Colonic mucosa (tissue), 4 donors: ENCODE measurements around the gene WDR38. TPM values are rescaled to one million over a fixed set of nuclear protein-coding genes. Genes with fewer than 3 reads are reported as not detected.
A peak's percentile ranks its signal among the peaks of the same experiment; 100 is the strongest.

ENCODE experiments used
- DNase-seq: peaks from one replicate; pipeline ENCODE4 v3.0.0-alpha.2; 2020
- H3K27ac ChIP-seq: fragments of 200-600 bp; one replicate; pipeline ENCODE4 v1.8.0; 2021
- H3K27me3 ChIP-seq: fragments of 200-600 bp; one replicate; pipeline ENCODE4 v1.8.0; 2021
- H3K36me3 ChIP-seq: fragments of 200-600 bp; one replicate; pipeline ENCODE4 v1.8.0; 2021
- H3K4me1 ChIP-seq: fragments of 200-600 bp; one replicate; pipeline ENCODE4 v1.8.0; 2021; ENCODE audit warnings: mild to moderate bottlenecking
- H3K4me3 ChIP-seq: fragments of 200-600 bp; one replicate; pipeline ENCODE4 v1.8.0; 2021
- H3K9ac ChIP-seq, 2 donors: one replicate each; pipeline ENCODE4 v1.7.0; 2013; ENCODE audit warnings: control low read depth in 2 of 2, low read depth in 2 of 2, low read length in 2 of 2
- H3K9me3 ChIP-seq: fragments of 200-600 bp; one replicate; pipeline ENCODE4 v1.8.0; 2021
- intact Hi-C: fragments of 100-400 bp; cut with DNase I; formaldehyde crosslinking; loops from one replicate; pipeline ENCODE4 v1.14.1; 2022
- total RNA-seq, 2 donors: library from RNA; stranded (reverse); fragmentation: NEBNext Ultra II Directional in 1 of 2; extraction: Animal tissue kit (Norgen Biotek cat#: 25700) in 1 of 2; gene quantifications; one replicate each; pipeline ENCODE4 v1.2.1, GENCODE V29; 2021
- TF ChIP-seq, protein P1 (sequence below): fragments of 200-600 bp; IDR thresholded peaks from one replicate; pipeline ENCODE4 v1.8.0; 2022; ENCODE audit warnings: antibody characterized with exemption, mild to moderate bottlenecking
- donor health status: healthy.
- donor health status: DM: no; HTN: no; CAD: no.
- donor health status: DM: no; HTN: no; CAD: no.

Gene WDR38
- total RNA-seq, 2 donors from 2014 or later, result not detected

DNA sequence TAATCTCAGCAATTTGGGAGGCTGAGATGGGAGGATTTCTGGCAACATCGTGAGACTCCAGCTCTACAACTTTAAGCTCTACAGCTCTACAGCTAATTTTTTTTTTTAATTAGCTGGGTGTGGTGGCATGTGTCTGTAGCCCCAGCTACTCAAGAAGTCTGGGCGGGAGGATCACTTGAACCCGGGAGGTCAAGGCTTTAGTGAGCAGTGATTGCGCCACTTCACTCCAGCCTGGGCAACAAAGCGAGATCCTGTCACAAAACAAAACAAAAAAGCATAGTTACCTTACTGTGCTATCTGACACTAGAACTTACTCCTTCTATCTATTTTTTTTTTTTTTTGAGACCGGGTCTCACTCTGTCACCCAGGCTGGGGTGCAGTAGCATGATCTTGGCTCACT is 6.3 kb upstream of the WDR38 start:
- no peak for DNase-seq
- Histone ChIP-seq H3K9me3 (no peaks in the 10 kb centered on the region), H3K27ac (no peak overlapping the region), H3K4me1 (no peaks in the 10 kb centered on the region), H3K9ac (no peak overlapping the region), H3K27me3 (no peaks in the 10 kb centered on the region), H3K36me3 (no peaks in the 10 kb centered on the region), H3K4me3 (no peak overlapping the region)
- intact Hi-C loops, result no loop called here
- TF ChIP-seq, protein P1, sequence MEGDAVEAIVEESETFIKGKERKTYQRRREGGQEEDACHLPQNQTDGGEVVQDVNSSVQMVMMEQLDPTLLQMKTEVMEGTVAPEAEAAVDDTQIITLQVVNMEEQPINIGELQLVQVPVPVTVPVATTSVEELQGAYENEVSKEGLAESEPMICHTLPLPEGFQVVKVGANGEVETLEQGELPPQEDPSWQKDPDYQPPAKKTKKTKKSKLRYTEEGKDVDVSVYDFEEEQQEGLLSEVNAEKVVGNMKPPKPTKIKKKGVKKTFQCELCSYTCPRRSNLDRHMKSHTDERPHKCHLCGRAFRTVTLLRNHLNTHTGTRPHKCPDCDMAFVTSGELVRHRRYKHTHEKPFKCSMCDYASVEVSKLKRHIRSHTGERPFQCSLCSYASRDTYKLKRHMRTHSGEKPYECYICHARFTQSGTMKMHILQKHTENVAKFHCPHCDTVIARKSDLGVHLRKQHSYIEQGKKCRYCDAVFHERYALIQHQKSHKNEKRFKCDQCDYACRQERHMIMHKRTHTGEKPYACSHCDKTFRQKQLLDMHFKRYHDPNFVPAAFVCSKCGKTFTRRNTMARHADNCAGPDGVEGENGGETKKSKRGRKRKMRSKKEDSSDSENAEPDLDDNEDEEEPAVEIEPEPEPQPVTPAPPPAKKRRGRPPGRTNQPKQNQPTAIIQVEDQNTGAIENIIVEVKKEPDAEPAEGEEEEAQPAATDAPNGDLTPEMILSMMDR, result no peak

DNA sequence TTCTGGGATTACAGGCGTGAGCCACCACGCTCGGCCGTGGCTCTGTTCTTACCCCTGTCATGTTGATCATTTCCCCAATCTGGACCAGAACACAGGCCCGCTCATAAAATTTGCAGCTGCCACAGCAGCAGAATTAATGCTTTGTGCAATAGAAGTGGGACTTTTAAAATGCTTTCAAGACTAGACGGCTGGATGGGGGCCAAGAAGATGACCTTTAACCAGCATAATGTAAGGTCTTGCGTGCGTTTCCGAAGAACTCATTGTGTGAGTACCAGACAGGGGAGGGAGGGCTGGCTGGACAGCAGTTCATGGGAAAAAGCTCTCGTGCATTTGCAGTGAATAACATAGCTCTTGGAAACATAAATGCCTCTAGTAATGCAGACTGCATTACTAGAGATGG is 3.5 kb upstream of the WDR38 start:
- intact Hi-C loops, result no loop called here

DNA sequence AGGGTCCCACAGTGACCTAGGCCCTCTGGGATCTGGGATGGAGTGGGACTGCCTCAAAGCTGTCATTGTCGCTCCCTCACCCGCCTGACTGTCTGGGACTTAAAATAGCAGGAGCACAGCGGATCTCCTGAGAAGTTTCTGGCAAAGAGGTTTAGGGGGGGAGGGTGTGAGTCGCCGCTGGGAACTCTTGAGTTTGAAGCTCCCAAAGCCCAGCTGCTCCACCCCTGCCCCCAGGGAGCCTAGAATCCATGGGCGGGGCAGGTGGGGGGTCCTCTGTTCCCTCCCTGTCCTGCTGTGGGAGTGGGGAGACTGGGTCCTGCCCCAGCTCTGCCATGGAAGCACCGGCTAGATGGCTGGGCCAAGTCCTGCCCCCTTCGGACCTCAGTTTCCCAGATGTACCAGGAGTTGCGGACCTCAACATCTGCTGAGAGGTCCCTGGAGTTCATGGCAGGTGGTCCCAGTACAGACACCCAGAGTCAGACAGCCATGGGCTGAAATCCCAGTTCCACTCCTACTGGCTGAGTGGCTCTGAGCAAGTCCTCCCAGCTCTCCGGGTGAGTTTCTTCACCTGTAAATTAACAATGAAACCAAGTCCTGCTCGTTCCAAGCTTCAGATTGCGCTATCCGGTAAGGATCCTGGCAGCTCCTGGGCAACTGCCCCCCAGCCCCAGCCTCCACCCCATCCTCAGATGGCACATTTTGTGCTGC is 985 bp upstream of the WDR38 start:
- no peak overlapping the region for H3K4me3 ChIP-seq
- peak overlapping the region; percentile 38 to 65 for H3K9ac ChIP-seq

More for the DNA sequence above, 3.5 kb upstream of the WDR38 start:
- H3K9me3 ChIP-seq, result no peaks in the 10 kb centered on the region
- no peak overlapping the region for H3K4me3 ChIP-seq
- H3K27ac ChIP-seq, result no peak overlapping the region
- no peaks in the 10 kb centered on the region for H3K4me1 ChIP-seq
- TF ChIP-seq, protein P1, result no peak
- no peak for DNase-seq
- no peaks in the 10 kb centered on the region for H3K36me3 ChIP-seq
- H3K27me3 ChIP-seq, result no peaks in the 10 kb centered on the region
- H3K9ac ChIP-seq, result no peak overlapping the region

DNA sequence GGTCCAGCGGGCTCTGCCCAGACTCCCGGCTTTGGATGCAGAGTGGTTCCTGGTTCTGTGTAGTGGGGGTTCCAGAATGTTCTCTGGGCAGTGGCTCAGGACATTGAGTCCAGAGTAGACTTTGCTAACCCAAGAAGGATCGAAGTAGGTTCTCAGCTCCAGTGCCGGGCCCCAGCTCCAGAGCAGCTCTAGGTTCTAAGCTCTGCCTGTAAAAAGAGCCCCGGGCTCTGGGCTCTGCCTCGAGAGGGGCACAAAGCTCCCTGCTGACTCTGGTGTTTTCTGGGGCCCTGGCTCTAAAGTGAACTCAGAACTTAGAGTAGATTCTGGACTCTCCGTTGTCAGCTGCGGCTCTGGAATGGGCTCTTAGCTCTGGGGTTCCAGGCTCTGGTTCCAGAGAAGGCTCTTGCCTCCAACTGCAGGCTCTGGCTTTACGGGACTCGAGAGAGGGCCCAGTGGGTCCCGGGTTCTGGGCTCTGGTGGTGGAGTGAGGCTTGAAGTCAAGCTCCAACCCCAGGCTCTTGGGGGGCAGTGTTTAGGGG is 414 bp downstream of the WDR38 start:
- Histone ChIP-seq H3K4me1 (no peaks in the 10 kb centered on the region), H3K4me3 (peak overlapping the region; percentile 44), H3K27ac (no peak overlapping the region), H3K9me3 (no peaks in the 10 kb centered on the region), H3K36me3 (peaks cover 14% of the 10 kb centered on the region), H3K9ac (peak overlapping the region; percentile 38 to 65), H3K27me3 (no peaks in the 10 kb centered on the region)
- no peak for DNase-seq
- TF ChIP-seq, protein P1, result no peak
- intact Hi-C loops, result no loop called here

More for the DNA sequence above, 985 bp upstream of the WDR38 start:
- H3K27me3 ChIP-seq, result no peaks in the 10 kb centered on the region
- no peaks in the 10 kb centered on the region for H3K4me1 ChIP-seq
- no peaks in the 10 kb centered on the region for H3K9me3 ChIP-seq
- intact Hi-C loops, result loop anchor here (1.0 kb wide), 1 partner anchor 78 kb away; no protein-coding TSS in a partner anchor
- no peak overlapping the region for H3K27ac ChIP-seq
- no peak for DNase-seq
- TF ChIP-seq, protein P1, result no peak
- H3K36me3 ChIP-seq, result peaks cover 2% of the 10 kb centered on the region

DNA sequence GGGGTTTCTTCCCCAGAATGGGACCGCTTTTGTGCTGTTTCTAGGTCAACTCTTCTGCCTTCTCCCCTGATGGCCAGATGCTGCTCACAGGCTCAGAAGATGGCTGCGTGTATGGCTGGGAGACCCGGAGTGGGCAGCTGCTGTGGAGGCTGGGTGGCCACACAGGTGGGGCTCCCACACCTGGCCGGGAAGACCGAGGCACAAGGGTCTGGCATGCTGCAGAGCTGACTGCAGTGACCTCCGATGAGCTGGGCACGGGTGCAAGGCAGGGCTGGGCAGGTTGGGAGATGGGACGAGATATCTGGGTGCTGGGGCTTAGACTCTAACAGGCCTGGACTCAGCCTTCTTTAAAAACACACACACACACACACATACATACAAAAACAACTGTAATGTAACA is 901 bp downstream of the WDR38 start:
- Histone ChIP-seq H3K9ac (no peak overlapping the region), H3K27ac (no peak overlapping the region), H3K4me3 (no peak overlapping the region), H3K36me3 (peaks cover 19% of the 10 kb centered on the region), H3K4me1 (no peaks in the 10 kb centered on the region), H3K9me3 (no peaks in the 10 kb centered on the region), H3K27me3 (no peaks in the 10 kb centered on the region)
- no peak for DNase-seq
- TF ChIP-seq, protein P1, result no peak
- intact Hi-C loops, result no loop called here
